Measurements from ENCODE around the gene EZR. TPM values are rescaled to one million over a fixed set of nuclear protein-coding genes. Genes with fewer than 3 reads are reported as not detected.

The EZR gene
- total and polyA plus RNA-seq, 2 of the 8 experiments (the other 6 are each of a cell fraction or from before 2014, with no cell fraction given): 122 to 286 TPM

GRCh38 chr6:158815379-158815724 is 3.8 kb downstream of the EZR start:
- Histone ChIP-seq H3K18ac (ENCODE audit: extremely low read depth, low read length) (no peak overlapping the region), H4K5ac (ENCODE audit: insufficient read length, low read depth, low read length) (no peak overlapping the region), H3K9ac (replicated peaks in 1 of 4; ENCODE audit: extremely low read depth in 1 of 4, low read depth in 3 of 4, low read length in 3 of 4) (no peak overlapping the region), H3K23ac (ENCODE audit: insufficient read length) (no peak overlapping the region), H4K91ac (replicated peaks; ENCODE audit: insufficient read length, low read length) (no peak overlapping the region), H3K4me2 (ENCODE audit: insufficient read depth in 1 of 2, low read depth in 2 of 2, low read length in 2 of 2) (peak overlapping the region in 1 of 2 experiments; percentile 58; a peak in 1 of 4 replicates), H2BK15ac (ENCODE audit: low read length) (no peak overlapping the region), H3K36me3 (ENCODE audit: control insufficient read depth in 2 of 4, insufficient read depth in 4 of 4, low read length in 3 of 4) (peaks cover 10 to 65% (median 23%) of the 10 kb centered on the region in 4 experiments; a peak in 7 of 8 replicates), H2BK20ac (ENCODE audit: low read length) (no peak overlapping the region), H3K4me1 (replicated peaks in 1 of 4; ENCODE audit: control insufficient read depth in 3 of 4, insufficient read depth in 4 of 4, low read length in 3 of 4) (peaks cover 11 to 21% (median 15%) of the 10 kb centered on the region in 4 experiments), H3K27me3 (replicated peaks in 1 of 4; ENCODE audit: control insufficient read depth in 3 of 4, extremely low read depth in 1 of 4, insufficient read depth in 3 of 4, low read length in 3 of 4) (peaks cover 0 to 6% (median 5%) of the 10 kb centered on the region in 4 experiments; a peak in 5 of 7 replicates), H2BK12ac (ENCODE audit: low read depth, low read length) (no peak overlapping the region), H3K23me2 (ENCODE audit: low read depth, low read length) (peaks cover 7% of the 10 kb centered on the region), H3K27ac (ENCODE audit: low read depth, low read length) (no peak overlapping the region), H3K79me1 (ENCODE audit: low read depth, low read length) (peaks cover 4% of the 10 kb centered on the region; the same call in 1 of the 2 replicates), H3K4me3 (ENCODE audit: extremely low read depth in 1 of 4, insufficient read depth in 2 of 4, low read depth in 3 of 4, low read length in 4 of 4) (peak overlapping the region in 1 of 4 experiments; percentile 88; a peak in 3 of 8 replicates), H3K79me2 (ENCODE audit: control insufficient read depth in 1 of 2, insufficient read depth in 2 of 2, low read length in 2 of 2) (peaks cover 57 to 79% of the 10 kb centered on the region in 2 experiments), H4K20me1 (replicated peaks in 1 of 2; ENCODE audit: control insufficient read depth in 1 of 2, insufficient read depth in 2 of 2, low read length in 2 of 2) (peaks cover 41 to 47% of the 10 kb centered on the region in 2 experiments), H2BK120ac (replicated peaks; ENCODE audit: low read depth, low read length) (no peak overlapping the region), H3K14ac (ENCODE audit: insufficient read length) (no peak overlapping the region), H2AFZ (ENCODE audit: low read length) (no peak overlapping the region), H4K8ac (ENCODE audit: extremely low read depth, insufficient read depth, low read length) (peak overlapping the region; percentile 8; the same call in 1 of the 2 replicates), H3K9me3 (ENCODE audit: insufficient read depth in 2 of 2, low read depth in 1 of 2, low read length in 1 of 2) (peaks cover 2 to 7% of the 10 kb centered on the region in 2 experiments; a peak in 3 of 4 replicates), H3K4ac (replicated peaks; ENCODE audit: insufficient read length, low read depth, low read length) (no peak overlapping the region), H2BK5ac (ENCODE audit: low read depth, low read length) (no peak overlapping the region), H3K56ac (replicated peaks; ENCODE audit: insufficient read length, low read depth, low read length) (no peak overlapping the region), H2AK5ac (ENCODE audit: low read depth, low read length) (no peak overlapping the region)
- DNase-seq (ENCODE audit: low read depth in 1 of 2, low spot score in 2 of 2) (no peak), FAIRE-seq (no peak)
- WGBS, 2 experiments (ENCODE audit: extremely low coverage in 1 of 2, insufficient coverage in 1 of 2, insufficient read length in 1 of 2, insufficient replicate concordance in 2 of 2, low coverage in 1 of 2, low lambda C conversion rate in 2 of 2, missing lambda C conversion rate in 1 of 2): 85% methylated on average over 2 of the region's 2 CpGs; no CpG with 5 or more reads in 1 of the 2 experiments
- POLR2A ChIA-PET (ENCODE audit: partially characterized antibody): no interaction called here
- CTCF ChIA-PET (ENCODE audit: partially characterized antibody): interaction anchor here (1.0 kb wide), 1 partner anchor 96 kb away, joined by 3 read pairs; no protein-coding TSS in a partner anchor
- no peak for TF ChIP-seq POLR2A (IDR thresholded peaks at IDR 0.05; ENCODE audit: control extremely low read depth in 1 of 2, low read depth in 2 of 2, low read length in 2 of 2)
- no peak for TF ChIP-seq RNF2 (IDR thresholded peaks at IDR 0.05; ENCODE audit: borderline replicate concordance, low read depth, low read length, missing control alignments, poor library complexity, severe bottlenecking)
- TF ChIP-seq CHD1 (IDR thresholded peaks at IDR 0.05; ENCODE audit: low read depth, low read length): no peak
- no peak for TF ChIP-seq CREB1 (IDR thresholded peaks at IDR 0.05)
- no peak for TF ChIP-seq SP2 (IDR thresholded peaks at IDR 0.05; ENCODE audit: low read length)
- TF ChIP-seq, protein P1, sequence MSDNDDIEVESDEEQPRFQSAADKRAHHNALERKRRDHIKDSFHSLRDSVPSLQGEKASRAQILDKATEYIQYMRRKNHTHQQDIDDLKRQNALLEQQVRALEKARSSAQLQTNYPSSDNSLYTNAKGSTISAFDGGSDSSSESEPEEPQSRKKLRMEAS (IDR thresholded peaks at IDR 0.05): no peak
- no peak for TF ChIP-seq TEAD4 (IDR thresholded peaks at IDR 0.05; ENCODE audit: low read depth, low read length)
- no peak for TF ChIP-seq RFX5 (IDR thresholded peaks at IDR 0.05; ENCODE audit: borderline replicate concordance, low read depth, low read length)
